HG03045 (cell line): ENCODE measurements around the gene BCL7B.
"Not testable (repeated sequence)": the region's sequence is repeated elsewhere in the genome, so short reads cannot be mapped to it uniquely, and the experiment has no call there.

ENCODE experiments used
- ATAC-seq: cut with Tn5 transposase; IDR thresholded peaks from one replicate; pipeline ENCODE4 v1.9.1; 2021; ENCODE audit warnings: mild to moderate bottlenecking, moderate library complexity; ENCODE audit not compliant: unreplicated experiment

BCL7B gene

GRCh38 chr7:73537051-73537450 is 20.4 kb downstream of the BCL7B start:
- no peak for ATAC-seq

GRCh38 chr7:73536479-73536878 is 21.0 kb downstream of the BCL7B start:
- no peak for ATAC-seq

GRCh38 chr7:73535918-73536317 is 21.6 kb downstream of the BCL7B start:
- not testable (repeated sequence) for ATAC-seq

- no peak for ATAC-seq
Observed at GRCh38 chr7:73533742-73534141, 23.7 kb downstream of the BCL7B start.

GRCh38 chr7:73532224-73532623 is 25.3 kb downstream of the BCL7B start:
- ATAC-seq = no peak

GRCh38 chr7:73530800-73531199 is 26.7 kb downstream of the BCL7B start:
- no peak for ATAC-seq

GRCh38 chr7:73526896-73527821 is 30.3 kb downstream of the BCL7B start:
- ATAC-seq = no peak

GRCh38 chr7:73526158-73526494 is 31.4 kb downstream of the BCL7B start:
- not testable (repeated sequence) for ATAC-seq

- ATAC-seq = peak; percentile 87
Observed at GRCh38 chr7:73522105-73522872, 35.2 kb downstream of the BCL7B start, which contains the start of gene BAZ1B. Gene BAZ1B, minus strand, starts transcription at chr7:73522293. Its CDS starts 360 bp downstream, at chr7:73521933.

- peak; percentile 56 for ATAC-seq
Observed at GRCh38 chr7:73521636-73522104, 35.8 kb downstream of the BCL7B start.

GRCh38 chr7:73520673-73521635 is 36.5 kb downstream of the BCL7B start:
- ATAC-seq = no peak

GRCh38 chr7:73519867-73520672 is 37.4 kb downstream of the BCL7B start:
- ATAC-seq = no peak

- ATAC-seq = no peak
Observed at GRCh38 chr7:73518470-73518869, 39.0 kb downstream of the BCL7B start.

GRCh38 chr7:73517241-73517995 is 40.1 kb downstream of the BCL7B start:
- no peak for ATAC-seq

GRCh38 chr7:73515178-73515577 is 42.3 kb downstream of the BCL7B start:
- ATAC-seq = no peak

GRCh38 chr7:73512018-73512780 is 45.3 kb downstream of the BCL7B start:
- no peak for ATAC-seq

- no peak for ATAC-seq
Observed at GRCh38 chr7:73509463-73509862, 48.0 kb downstream of the BCL7B start.

GRCh38 chr7:73507556-73507955 is 49.9 kb downstream of the BCL7B start:
- no peak for ATAC-seq
